DOHH2 (cell line): Measurements from ENCODE around the gene DYRK1A.

Experiments used
- H3F3A ChIP-seq: fragments of 200-600 bp; sonication (generic), shearing (Covaris generic); 2 replicates; pipeline ENCODE4 v1.6.0; 2016; ENCODE audit warnings: antibody characterized with exemption, mild to moderate bottlenecking; ENCODE audit not compliant: control insufficient read depth, insufficient read depth
- H3K27ac ChIP-seq: fragments of 200-600 bp; sonication (generic); 2 replicates; pipeline ENCODE4 v1.5.1; 2014; ENCODE audit warnings: low read depth, mild to moderate bottlenecking, low read length, moderate library complexity
- H3K27me3 ChIP-seq: fragments of 200-600 bp; sonication (generic); 2 replicates; pipeline ENCODE4 v1.6.1; 2014; ENCODE audit warnings: mild to moderate bottlenecking, low read length, mixed read lengths; ENCODE audit not compliant: control insufficient read depth
- H3K36me3 ChIP-seq: fragments of 200-600 bp; sonication (generic); 2 replicates; pipeline ENCODE4 v1.6.1; 2014; ENCODE audit warnings: mild to moderate bottlenecking, low read length, moderate library complexity, mixed read lengths; ENCODE audit not compliant: control insufficient read depth
- H3K4me1 ChIP-seq: fragments of 200-600 bp; sonication (generic); 2 replicates; pipeline ENCODE4 v1.6.1; 2014; ENCODE audit warnings: mild to moderate bottlenecking, low read length, mixed read lengths; ENCODE audit not compliant: control insufficient read depth
- H3K4me2 ChIP-seq: fragments of 200-600 bp; sonication (generic); 2 replicates; pipeline ENCODE4 v1.6.0; 2014; ENCODE audit warnings: mild to moderate bottlenecking, low read length, moderate library complexity
- H3K4me3 ChIP-seq: fragments of 200-600 bp; sonication (generic); 2 replicates; pipeline ENCODE4 v1.5.1; 2014; ENCODE audit warnings: mild to moderate bottlenecking, low read length, mixed read lengths
- H3K79me2 ChIP-seq: fragments of 200-600 bp; sonication (generic); 2 replicates; pipeline ENCODE4 v1.6.1; 2014; ENCODE audit warnings: mild to moderate bottlenecking, low read length, mixed read lengths; ENCODE audit not compliant: control insufficient read depth
- H3K9me2 ChIP-seq: fragments of 200-600 bp; sonication (generic); replicated peaks from 2 replicates; pipeline ENCODE4 v1.6.1; 2014; ENCODE audit warnings: mild to moderate bottlenecking, low read length, mixed read lengths; ENCODE audit not compliant: control insufficient read depth
- H3K9me3 ChIP-seq: fragments of 200-600 bp; sonication (generic); 2 replicates; pipeline ENCODE4 v1.6.1; 2014; ENCODE audit warnings: antibody characterized with exemption, low read length, mixed read lengths; ENCODE audit not compliant: control insufficient read depth, insufficient read depth
- H4K20me1 ChIP-seq: fragments of 200-600 bp; sonication (generic); 2 replicates; pipeline ENCODE4 v1.6.0; 2014; ENCODE audit warnings: low read depth, mild to moderate bottlenecking, antibody characterized with exemption, low read length, moderate library complexity; ENCODE audit not compliant: control insufficient read depth, insufficient read depth
- CTCF ChIP-seq: fragments of 200-600 bp; sonication (generic); IDR thresholded peaks from one replicate; pipeline ENCODE4 v1.5.1; 2014; ENCODE audit warnings: antibody characterized with exemption, mild to moderate bottlenecking, low read depth, low read length; ENCODE audit not compliant: poor library complexity, severe bottlenecking
- EZH2phosphoT487 ChIP-seq: fragments of 200-600 bp; sonication (generic); IDR thresholded peaks from 2 replicates; pipeline ENCODE4 v1.6.1; 2017; ENCODE audit warnings: borderline replicate concordance, mild to moderate bottlenecking, antibody characterized with exemption, low read length, moderate library complexity, mixed read lengths

The DYRK1A gene

DNA sequence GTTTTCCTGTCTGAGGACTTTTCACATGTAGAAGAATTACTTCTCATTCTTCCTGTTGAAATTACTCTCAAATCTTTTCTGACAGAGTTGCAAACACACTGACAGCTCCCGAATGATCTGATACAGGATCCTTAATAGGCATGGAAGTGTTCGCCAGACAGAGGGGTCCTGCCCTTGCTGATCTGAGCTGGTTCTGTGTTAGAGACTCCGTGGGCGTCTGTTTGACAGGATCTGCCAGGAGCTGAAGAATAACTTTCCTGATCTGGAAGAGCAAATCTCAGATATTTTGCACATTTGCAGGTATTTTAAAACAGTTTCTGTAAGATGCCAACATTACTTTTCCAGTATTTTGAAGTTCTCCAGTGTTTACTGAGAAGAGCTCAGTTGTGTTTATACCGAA is 202.3 kb downstream of the DYRK1A start:
- TF ChIP-seq EZH2phosphoT487 = no peak
- TF ChIP-seq CTCF = no peak

GRCh38 chr21:37571442-37571841 is 204.9 kb downstream of the DYRK1A start:
- no peaks in the 10 kb centered on the region for H3F3A ChIP-seq
- no peaks in the 10 kb centered on the region for H3K9me3 ChIP-seq
- no peaks in the 10 kb centered on the region for H3K79me2 ChIP-seq
- H3K4me3 ChIP-seq = no peak overlapping the region
- TF ChIP-seq EZH2phosphoT487 = no peak
- TF ChIP-seq CTCF = no peak
- no peaks in the 10 kb centered on the region for H4K20me1 ChIP-seq
- H3K27ac ChIP-seq = no peak overlapping the region
- no peaks in the 10 kb centered on the region for H3K9me2 ChIP-seq
- H3K36me3 ChIP-seq = no peaks in the 10 kb centered on the region
- H3K27me3 ChIP-seq = peaks cover 27% of the 10 kb centered on the region
- H3K4me2 ChIP-seq = no peak overlapping the region
- no peaks in the 10 kb centered on the region for H3K4me1 ChIP-seq

More for the DNA sequence above, 202.3 kb downstream of the DYRK1A start:
- no peak overlapping the region for H3K27ac ChIP-seq
- H3K9me3 ChIP-seq = no peaks in the 10 kb centered on the region
- no peak overlapping the region for H3K4me3 ChIP-seq
- H3K36me3 ChIP-seq = no peaks in the 10 kb centered on the region
- no peaks in the 10 kb centered on the region for H4K20me1 ChIP-seq
- H3K9me2 ChIP-seq = no peaks in the 10 kb centered on the region
- H3K27me3 ChIP-seq = peaks cover 36% of the 10 kb centered on the region
- H3K4me2 ChIP-seq = no peak overlapping the region
- no peaks in the 10 kb centered on the region for H3K79me2 ChIP-seq
- peaks cover 8% of the 10 kb centered on the region for H3K4me1 ChIP-seq
- H3F3A ChIP-seq = no peaks in the 10 kb centered on the region

GRCh38 chr21:37574316-37574715 is 207.7 kb downstream of the DYRK1A start:
- H3F3A ChIP-seq = no peaks in the 10 kb centered on the region
- no peaks in the 10 kb centered on the region for H3K36me3 ChIP-seq
- no peaks in the 10 kb centered on the region for H4K20me1 ChIP-seq
- TF ChIP-seq CTCF (no peak), EZH2phosphoT487 (no peak)
- no peaks in the 10 kb centered on the region for H3K9me2 ChIP-seq
- H3K4me3 ChIP-seq = no peak overlapping the region
- H3K4me1 ChIP-seq = no peaks in the 10 kb centered on the region
- H3K27ac ChIP-seq = no peak overlapping the region
- no peak overlapping the region for H3K4me2 ChIP-seq
- H3K27me3 ChIP-seq = peaks cover 13% of the 10 kb centered on the region
- H3K79me2 ChIP-seq = no peaks in the 10 kb centered on the region
- no peaks in the 10 kb centered on the region; the same call in 1 of the 2 replicates for H3K9me3 ChIP-seq
